Kidney (tissue), 14 donors: ENCODE measurements around the gene ISYNA1. TPM values are rescaled to one million over a fixed set of nuclear protein-coding genes. Genes with fewer than 3 reads are reported as not detected.

Source experiments
- DNase-seq, 5 donors: peaks; one replicate each; pipeline ENCODE4 v3.0.0-alpha.2; 2013 to 2020
- FAIRE-seq: peaks from 2 replicates; lab custom pipeline; 2012; peaks lifted over from hg19 to GRCh38; lab: Jason Lieb, UNC
- H3K27ac ChIP-seq, 2 donors: one replicate each; pipeline ENCODE4 v1.7.0; 2013; ENCODE audit warnings: low read depth in 2 of 2, low read length in 2 of 2, inconsistent platforms in 1 of 2
- H3K27me3 ChIP-seq: one replicate; pipeline ENCODE4 v1.7.1; 2013; ENCODE audit warnings: low read length, inconsistent platforms; ENCODE audit not compliant: control insufficient read depth, insufficient read depth
- H3K36me3 ChIP-seq, 3 donors: one replicate each; pipeline versions ENCODE4 v1.7.0 to v1.7.1; 2013; ENCODE audit warnings: low read length in 3 of 3, control low read depth in 1 of 3, inconsistent platforms in 1 of 3; ENCODE audit not compliant: insufficient read depth in 3 of 3, control insufficient read depth in 2 of 3
- H3K4me1 ChIP-seq, 3 donors: one replicate each; pipeline versions ENCODE4 v1.7.0 to v1.7.1; 2013; ENCODE audit warnings: low read length in 3 of 3, inconsistent platforms in 1 of 3, low read depth in 1 of 3; ENCODE audit not compliant: control insufficient read depth in 2 of 3, insufficient read depth in 2 of 3
- H3K4me3 ChIP-seq, 3 donors: one replicate each; pipeline versions ENCODE4 v1.7.0 to v1.8.1; 2013; ENCODE audit warnings: low read length in 3 of 3, control low read depth in 1 of 3, inconsistent platforms in 1 of 3
- H3K9ac ChIP-seq, 3 donors: one replicate each; pipeline versions ENCODE4 v1.7.0 to v1.7.1; 2013; ENCODE audit warnings: low read length in 3 of 3, control low read depth in 1 of 3, inconsistent platforms in 1 of 3
- H3K9me3 ChIP-seq, 3 donors: one replicate each; pipeline versions ENCODE4 v1.7.0 to v1.7.1; 2013; ENCODE audit warnings: low read length in 3 of 3, control low read depth in 1 of 3, inconsistent platforms in 1 of 3; ENCODE audit not compliant: control insufficient read depth in 2 of 3, insufficient read depth in 1 of 3
- CTCF ChIP-seq: IDR thresholded peaks from 3 replicates; pipeline ENCODE4 v1.5.1; 2012; ENCODE audit warnings: mild to moderate bottlenecking, moderate library complexity, borderline replicate concordance; ENCODE audit not compliant: insufficient read depth; ENCODE audit errors: extremely low read depth
- intact Hi-C: fragments of 100-400 bp; cut with DNase I; formaldehyde crosslinking; loops from one replicate; pipeline ENCODE4 v1.11.1; 2022
- microRNA-seq: library from miRNA; unstranded; fragments of <30 nt; microRNA quantifications from one replicate; pipeline ENCODE4 v1.2.0, GENCODE V29; 2020
- polyA plus RNA-seq: library from polyadenylated mRNA; stranded (reverse); fragments of 350-450 nt; fragmentation: Illumina TruSeq; extraction: RNeasy Lipid Tissue Mini Kit (QIAGEN cat#74804); gene quantifications from one replicate; pipeline ENCODE4 v1.2.3, GENCODE V29; 2014; ENCODE audit warnings: low read depth, low replicate concordance; ENCODE audit not compliant: insufficient read depth
- total RNA-seq: library from RNA; stranded (reverse); fragmentation: NEBNext Ultra II Directional; extraction: Animal tissue kit (Norgen Biotek cat#: 25700); gene quantifications from one replicate; pipeline ENCODE4 v1.2.1, GENCODE V29; 2021
- donor health status: control.
- donor health status: control.
- donor health status: control.
- donor health status: control.
- donor health status: control.
- donor health status: DM: yes; HTN: yes; CAD: no.
- donor health status: Normal renal cell carcinoma (clear cell type).

Gene ISYNA1
- total and polyA plus RNA-seq, 2 donors from 2014 or later = 68.6 to 101 TPM

- H3K36me3 ChIP-seq = peaks cover 0 to 3% (median 2%) of the 10 kb centered on the region in 3 donors
- FAIRE-seq = no peak
- no peak overlapping the region for H3K4me3 ChIP-seq
- H3K4me1 ChIP-seq = peaks cover 0 to 17% (median 16%) of the 10 kb centered on the region in 3 donors
- no peak for TF ChIP-seq CTCF
- no peaks in the 10 kb centered on the region for H3K9me3 ChIP-seq
- no peaks in the 10 kb centered on the region for H3K27me3 ChIP-seq
- H3K9ac ChIP-seq = peak overlapping the region in 1 of 3 donors; percentile 21
- intact Hi-C loops = no loop called here
- DNase-seq = no peak
- H3K27ac ChIP-seq = peak overlapping the region; percentile 95 to 98
Observed at GRCh38 chr19:18384775-18385174, 53.2 kb downstream of the ISYNA1 start.

Small RNAs within 50 kb of the gene (microRNA-seq; reads per million reads assigned to microRNA genes)
- not detected for gene MIR3189

Other genes starting within 250 kb of the ISYNA1 start
- 11.5 TPM for gene MPV17L2, start 244.9 kb downstream of the ISYNA1 start, total RNA-seq
- gene MPV17L2, start 244.9 kb downstream of the ISYNA1 start, polyA plus RNA-seq = 31.1 TPM
- gene RAB3A, start 234.1 kb downstream of the ISYNA1 start, total RNA-seq = 5.2 TPM
- 10.5 TPM for gene RAB3A, start 234.1 kb downstream of the ISYNA1 start, polyA plus RNA-seq
- 2.0 TPM for gene PDE4C, start 211.7 kb downstream of the ISYNA1 start, total RNA-seq
- gene PDE4C, start 211.7 kb downstream of the ISYNA1 start, polyA plus RNA-seq = not detected
- 6.3 TPM for gene IQCN, start 163.7 kb downstream of the ISYNA1 start, total RNA-seq
- gene IQCN, start 163.7 kb downstream of the ISYNA1 start, polyA plus RNA-seq = 0.82 TPM
- 181 TPM for gene JUND, start 156.5 kb downstream of the ISYNA1 start, total RNA-seq
- 117 TPM for gene JUND, start 156.5 kb downstream of the ISYNA1 start, polyA plus RNA-seq
- 87.7 TPM for gene LSM4, start 115.1 kb downstream of the ISYNA1 start, total RNA-seq
- gene LSM4, start 115.1 kb downstream of the ISYNA1 start, polyA plus RNA-seq = 245 TPM
- gene PGPEP1, start 97.5 kb downstream of the ISYNA1 start, total RNA-seq = 54.5 TPM
- 76.1 TPM for gene PGPEP1, start 97.5 kb downstream of the ISYNA1 start, polyA plus RNA-seq
- 51.2 TPM for gene GDF15, start 52.0 kb downstream of the ISYNA1 start, total RNA-seq
- gene GDF15, start 52.0 kb downstream of the ISYNA1 start, polyA plus RNA-seq = 154 TPM
- gene LRRC25, start 40.5 kb downstream of the ISYNA1 start, total RNA-seq = 13.1 TPM
- 2.7 TPM for gene LRRC25, start 40.5 kb downstream of the ISYNA1 start, polyA plus RNA-seq
- 64.9 TPM for gene SSBP4, start 18.7 kb downstream of the ISYNA1 start, total RNA-seq
- gene SSBP4, start 18.7 kb downstream of the ISYNA1 start, polyA plus RNA-seq = 74.9 TPM
- 25.2 TPM for gene ELL, start 83.9 kb upstream of the ISYNA1 start, total RNA-seq
- gene ELL, start 83.9 kb upstream of the ISYNA1 start, polyA plus RNA-seq = 5.7 TPM
- gene FKBP8, start 105.4 kb upstream of the ISYNA1 start, total RNA-seq = 207 TPM
- gene FKBP8, start 105.4 kb upstream of the ISYNA1 start, polyA plus RNA-seq = 314 TPM
- gene KXD1, start 119.7 kb upstream of the ISYNA1 start, total RNA-seq = 69.9 TPM
- gene KXD1, start 119.7 kb upstream of the ISYNA1 start, polyA plus RNA-seq = 56.3 TPM
- gene UBA52, start 133.7 kb upstream of the ISYNA1 start, total RNA-seq = 828 TPM
- gene UBA52, start 133.7 kb upstream of the ISYNA1 start, polyA plus RNA-seq = 1,481 TPM
- gene REX1BD, start 150.7 kb upstream of the ISYNA1 start, total RNA-seq = 56.9 TPM
- 104 TPM for gene REX1BD, start 150.7 kb upstream of the ISYNA1 start, polyA plus RNA-seq
- 28.9 TPM for gene CRLF1, start 168.7 kb upstream of the ISYNA1 start, total RNA-seq
- gene CRLF1, start 168.7 kb upstream of the ISYNA1 start, polyA plus RNA-seq = 6.6 TPM
- gene TMEM59L, start 174.7 kb upstream of the ISYNA1 start, total RNA-seq = 5.9 TPM
- 1.5 TPM for gene TMEM59L, start 174.7 kb upstream of the ISYNA1 start, polyA plus RNA-seq
- gene KLHL26, start 198.9 kb upstream of the ISYNA1 start, total RNA-seq = 16.1 TPM
- gene KLHL26, start 198.9 kb upstream of the ISYNA1 start, polyA plus RNA-seq = 5.6 TPM
- 26.8 TPM for gene CRTC1, start 245.5 kb upstream of the ISYNA1 start, total RNA-seq
- gene CRTC1, start 245.5 kb upstream of the ISYNA1 start, polyA plus RNA-seq = 10.9 TPM